Measurements from ENCODE around the gene PLK4. TPM values are rescaled to one million over a fixed set of nuclear protein-coding genes. Genes with fewer than 3 reads are reported as not detected.
"Not testable (repeated sequence)": the region's sequence is repeated elsewhere in the genome, so short reads cannot be mapped to it uniquely, and the experiment has no call there.

PLK4 gene
- total RNA-seq, 1 experiment from 2014 or later: 21.3 TPM

DNA sequence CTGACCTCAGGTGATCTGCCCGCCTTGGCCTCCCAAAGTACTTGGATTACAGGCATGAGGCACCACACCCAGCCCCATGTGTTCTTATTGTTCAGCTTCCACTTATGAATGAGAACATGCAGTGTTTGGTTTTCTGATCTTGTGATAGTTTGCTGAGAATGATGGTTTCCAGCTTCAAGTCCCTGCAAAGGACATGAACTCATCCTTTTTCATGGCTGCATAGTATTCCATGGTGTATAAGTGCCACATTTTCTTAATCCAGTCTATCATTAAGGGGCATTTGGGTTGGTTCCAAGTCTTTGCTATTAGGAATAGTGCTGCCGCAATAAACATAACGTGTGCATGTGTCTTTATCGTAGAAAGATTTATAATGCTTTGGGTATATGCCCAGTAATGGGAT, 19.0 kb downstream of the PLK4 start:
- DNase-seq (ENCODE audit: extremely low read depth, low read depth): not testable (repeated sequence)

DNA sequence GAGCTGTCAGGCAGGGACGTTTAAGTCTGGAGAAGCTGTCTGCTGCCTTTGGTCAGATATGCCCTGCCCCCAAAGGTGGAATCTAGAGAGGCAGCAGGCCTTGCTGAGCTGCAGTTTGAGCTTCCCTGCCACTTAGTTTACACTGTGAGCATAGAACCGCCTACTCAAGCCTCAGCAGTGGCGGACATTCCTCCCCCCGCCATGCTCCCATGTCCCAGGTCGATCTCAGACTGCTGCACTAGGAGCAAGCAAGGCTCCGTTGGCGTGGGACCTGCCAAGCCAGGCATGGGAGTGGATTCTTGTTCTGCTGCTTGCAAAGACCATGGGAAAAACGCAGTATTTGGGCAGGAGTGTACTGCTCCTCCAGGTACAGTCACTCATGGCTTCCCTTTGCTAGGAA, 24.3 kb downstream of the PLK4 start:
- no peak for DNase-seq (ENCODE audit: extremely low read depth, low read depth)

DNA sequence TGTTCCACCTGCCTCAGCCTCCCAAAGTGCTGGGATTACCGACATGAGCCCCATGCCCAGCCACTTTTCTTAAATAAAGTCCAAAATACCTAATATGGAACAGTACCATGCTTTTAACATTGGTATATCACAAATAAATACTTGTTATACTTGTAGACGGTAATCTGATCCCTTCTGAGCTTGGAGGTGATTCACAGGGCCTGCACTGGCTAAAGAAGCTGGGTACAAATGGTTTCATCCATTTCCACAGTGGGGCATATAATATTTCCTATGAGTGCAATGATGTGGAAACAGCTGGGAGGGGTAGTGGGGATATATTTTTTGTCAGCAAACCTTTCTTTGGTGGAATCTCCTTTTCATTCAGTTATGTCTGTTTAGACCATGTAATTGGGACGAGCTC, 35.8 kb downstream of the PLK4 start:
- DNase-seq (ENCODE audit: extremely low read depth, low read depth): no peak

DNA sequence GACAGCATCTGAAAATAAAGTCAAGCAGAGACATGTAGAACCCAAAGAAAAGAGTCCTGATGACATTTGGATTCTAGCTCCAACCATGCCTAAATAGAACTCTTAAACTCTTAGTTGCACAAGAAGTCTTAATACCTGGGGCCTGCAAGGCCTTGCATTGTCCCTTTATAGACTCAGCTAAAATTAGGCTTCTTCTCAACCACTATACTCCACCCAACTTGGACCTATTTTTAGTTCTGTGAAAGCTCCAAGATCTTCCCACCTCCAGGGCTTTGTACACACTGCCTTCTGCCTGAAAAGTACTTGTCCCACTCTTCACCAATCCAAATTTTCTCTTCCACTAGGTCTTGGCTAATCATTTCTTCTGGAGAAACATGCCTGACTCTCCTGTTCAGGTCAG, 36.5 kb downstream of the PLK4 start:
- no peak for DNase-seq (ENCODE audit: extremely low read depth, low read depth)

DNA sequence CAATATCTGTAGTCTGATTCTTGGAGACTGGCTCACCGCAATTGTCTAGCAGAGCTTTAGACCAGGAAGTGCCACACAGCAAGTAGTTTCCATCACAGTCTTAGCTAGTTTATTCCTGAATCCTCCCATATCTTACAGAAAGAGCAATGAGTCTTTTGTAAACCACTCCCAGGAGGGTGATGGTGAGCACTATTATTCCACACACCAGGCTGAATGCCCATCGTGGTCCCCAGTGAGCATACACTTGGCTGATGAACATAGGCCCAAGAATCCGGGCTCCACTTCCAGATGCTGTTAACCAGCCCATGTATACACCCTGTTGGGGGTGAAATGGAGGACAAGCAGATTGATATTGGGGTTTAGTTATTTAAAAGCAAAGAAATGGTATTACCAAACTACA, 39.8 kb downstream of the PLK4 start:
- DNase-seq (ENCODE audit: extremely low read depth, low read depth): no peak

DNA sequence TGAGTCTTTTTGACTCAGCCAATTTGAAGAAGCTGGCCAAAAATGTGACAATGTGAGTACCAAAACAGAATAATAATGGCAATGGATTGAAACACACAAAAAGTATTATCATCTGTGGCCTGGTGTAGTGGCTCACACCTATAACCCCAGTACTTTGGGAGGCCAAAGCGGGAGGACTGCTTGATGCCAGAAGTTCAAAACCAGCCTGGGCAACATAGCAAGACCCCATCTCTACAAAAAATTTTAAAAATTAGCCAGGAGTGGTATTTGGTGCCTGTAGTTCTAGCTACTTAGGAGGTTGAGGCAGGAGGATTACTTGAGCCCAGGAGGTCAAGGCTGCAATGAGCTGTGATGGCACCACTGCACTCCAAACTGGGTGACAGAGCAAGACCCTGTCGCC, 41.5 kb downstream of the PLK4 start:
- DNase-seq (ENCODE audit: extremely low read depth, low read depth): no peak

DNA sequence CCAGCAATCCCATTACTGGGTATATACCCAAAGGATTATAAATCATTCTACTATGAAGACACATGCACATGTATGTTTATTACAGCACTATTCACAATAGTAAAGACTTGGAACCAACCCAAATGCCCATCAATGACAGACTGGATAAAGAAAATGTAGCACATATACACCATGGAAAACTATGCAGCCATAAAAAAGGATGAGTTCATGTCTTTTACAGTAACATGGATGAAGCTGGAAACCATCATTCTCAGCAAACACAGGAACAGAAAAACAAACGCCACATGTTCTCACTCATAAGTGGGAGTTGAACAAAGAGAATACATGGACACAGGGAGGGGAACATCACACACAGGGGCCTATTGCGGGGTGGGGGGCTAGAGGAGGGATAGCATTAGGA, 45.0 kb downstream of the PLK4 start:
- DNase-seq (ENCODE audit: extremely low read depth, low read depth): not testable (repeated sequence)

DNA sequence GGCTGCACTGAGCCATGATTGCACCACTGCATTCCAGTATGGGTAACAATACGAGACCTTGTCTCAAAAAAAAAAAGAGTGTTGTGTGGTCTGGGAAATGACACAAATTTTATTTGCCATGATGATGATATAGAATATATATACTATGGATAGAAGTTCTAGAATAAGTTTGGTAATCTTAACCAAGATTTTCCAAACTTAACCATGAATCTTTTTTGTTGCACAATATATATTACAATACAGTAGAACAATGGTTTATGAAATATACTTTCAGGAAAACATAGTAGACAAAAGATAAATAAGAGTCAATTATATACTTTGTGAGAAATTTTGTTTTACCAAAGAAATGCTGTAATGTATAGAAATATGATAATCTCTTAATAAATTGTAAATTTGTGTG, 49.5 kb downstream of the PLK4 start:
- no peak for DNase-seq (ENCODE audit: extremely low read depth, low read depth)

DNA sequence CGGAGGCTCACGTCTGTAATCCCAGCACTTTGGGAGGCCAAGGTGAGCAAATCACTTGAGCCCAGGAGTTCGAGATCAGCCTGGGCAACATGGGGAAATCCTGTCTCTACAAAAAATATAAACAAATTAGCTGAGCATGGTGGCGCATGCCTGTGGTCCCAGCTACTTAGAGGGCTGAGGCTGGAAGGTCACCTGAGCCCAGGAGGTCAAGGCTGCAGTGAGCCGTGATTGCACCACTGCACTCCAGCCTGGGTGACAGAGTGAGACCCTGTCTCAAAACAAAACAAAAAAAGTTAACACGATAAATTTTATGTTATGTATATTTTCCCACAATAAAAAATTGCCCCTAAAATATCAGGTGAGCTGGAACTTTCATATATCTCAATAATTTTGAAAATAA, 51.1 kb downstream of the PLK4 start:
- DNase-seq (ENCODE audit: extremely low read depth, low read depth): not testable (repeated sequence)

DNA sequence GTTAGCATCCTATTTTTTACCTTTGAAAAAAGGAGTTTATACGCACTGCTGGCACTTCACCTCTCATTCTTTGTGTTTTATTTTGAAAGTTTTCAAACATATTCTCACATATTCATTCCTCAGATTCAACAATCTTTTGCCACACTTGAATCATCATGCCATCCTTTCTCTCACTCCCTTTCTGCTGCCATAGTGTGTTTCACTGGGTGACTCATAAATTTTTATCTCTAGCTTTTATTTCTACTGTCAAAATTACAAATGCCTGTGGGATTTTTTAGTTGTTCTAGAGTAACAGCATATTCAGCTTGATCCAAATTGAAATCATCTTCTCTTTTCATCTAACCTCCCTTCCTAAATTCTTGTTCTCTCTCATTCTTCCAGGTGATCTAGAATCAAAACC, 56.3 kb downstream of the PLK4 start:
- DNase-seq (ENCODE audit: extremely low read depth, low read depth): no peak

Small RNA genes lying within 50 kb of the gene (small RNA-seq; reads per million reads assigned to genes)
- 0 reads per million in 2 experiments for gene RNU6-583P

Other genes starting within 250 kb of the PLK4 start
- gene INTU, start 247.9 kb upstream of the PLK4 start, total RNA-seq (2014; rRNA removed; shearing (Covaris generic)): 3.2 and 3.4 TPM in 2 replicates
- not detected in 2 replicates for gene SLC25A31, start 150.5 kb upstream of the PLK4 start, total RNA-seq (2014; rRNA removed; shearing (Covaris generic))
- gene HSPA4L, start 98.6 kb upstream of the PLK4 start, total RNA-seq (2014; rRNA removed; shearing (Covaris generic)): 21.5 and 27.0 TPM in 2 replicates
- 11.5 and 16.5 TPM in 2 replicates for gene MFSD8, start 84.3 kb downstream of the PLK4 start, total RNA-seq (2014; rRNA removed; shearing (Covaris generic))
- 6.8 and 9.6 TPM in 2 replicates for gene ABHD18, start 84.5 kb downstream of the PLK4 start, total RNA-seq (2014; rRNA removed; shearing (Covaris generic))
- gene LARP1B, start 180.4 kb downstream of the PLK4 start, total RNA-seq (2014; rRNA removed; shearing (Covaris generic)): 22.8 and 25.1 TPM in 2 replicates